ELF-1 (cell line): ENCODE measurements around the gene BCLAF1.
A peak's percentile ranks its signal among the peaks of the same experiment; 100 is the strongest.
"Not testable (repeated sequence)": the region's sequence is repeated elsewhere in the genome, so short reads cannot be mapped to it uniquely, and the experiment has no call there.

Experiments used
- DNase-seq: peaks from one replicate; pipeline ENCODE4 v3.0.0-alpha.2; 2016; ENCODE audit warnings: low read depth, low spot score

BCLAF1 gene

GRCh38 chr6:136249811-136250685 is 39.6 kb downstream of the BCLAF1 start, which contains the start of gene MTFR2:
TSS of gene MTFR2 (minus strand) at chr6:136250311. CDS start at chr6:136249099, 1,212 bp downstream.
- DNase-seq, result peak; percentile 99

GRCh38 chr6:136249336-136249735 is 40.3 kb downstream of the BCLAF1 start:
- DNase-seq, result no peak

GRCh38 chr6:136244061-136244616 is 45.5 kb downstream of the BCLAF1 start:
- no peak for DNase-seq

GRCh38 chr6:136236466-136237293 is 53.0 kb downstream of the BCLAF1 start:
- no peak for DNase-seq

GRCh38 chr6:136235233-136235564 is 54.4 kb downstream of the BCLAF1 start:
- DNase-seq, result no peak

- DNase-seq, result no peak
Measured at GRCh38 chr6:136232701-136233100, 56.9 kb downstream of the BCLAF1 start.

- no peak for DNase-seq
Measured at GRCh38 chr6:136230219-136230853, 59.3 kb downstream of the BCLAF1 start.

GRCh38 chr6:136228814-136229213 is 60.8 kb downstream of the BCLAF1 start:
- no peak for DNase-seq

GRCh38 chr6:136226674-136227377 is 62.8 kb downstream of the BCLAF1 start:
- no peak for DNase-seq

- DNase-seq, result peak; percentile 50
Measured at GRCh38 chr6:136226027-136226673, 63.5 kb downstream of the BCLAF1 start.

- DNase-seq, result no peak
Measured at GRCh38 chr6:136225496-136225895, 64.2 kb downstream of the BCLAF1 start.

GRCh38 chr6:136224974-136225373 is 64.7 kb downstream of the BCLAF1 start:
- DNase-seq, result not testable (repeated sequence)

GRCh38 chr6:136216503-136217401 is 72.9 kb downstream of the BCLAF1 start:
- no peak for DNase-seq

GRCh38 chr6:136213853-136214252 is 75.8 kb downstream of the BCLAF1 start:
- no peak for DNase-seq

GRCh38 chr6:136213012-136213539 is 76.6 kb downstream of the BCLAF1 start:
- DNase-seq, result no peak

GRCh38 chr6:136212608-136213007 is 77.0 kb downstream of the BCLAF1 start:
- no peak for DNase-seq

- DNase-seq, result no peak
Measured at GRCh38 chr6:136210398-136211165, 79.1 kb downstream of the BCLAF1 start.

- no peak for DNase-seq
Measured at GRCh38 chr6:136209496-136209895, 80.2 kb downstream of the BCLAF1 start.

GRCh38 chr6:136208783-136209182 is 80.9 kb downstream of the BCLAF1 start:
- no peak for DNase-seq
